ENCODE measurements around the gene LGALS9. TPM values are rescaled to one million over a fixed set of nuclear protein-coding genes. Genes with fewer than 3 reads are reported as not detected.
"Not testable (repeated sequence)": the region's sequence is repeated elsewhere in the genome, so short reads cannot be mapped to it uniquely, and the experiment has no call there.

LGALS9 gene
- total and polyA plus RNA-seq, 9 of the 15 experiments (the other 6 are each of a cell fraction or from before 2014, with no cell fraction given) = 0.45 to 6.9 (median 2.8) TPM

DNA sequence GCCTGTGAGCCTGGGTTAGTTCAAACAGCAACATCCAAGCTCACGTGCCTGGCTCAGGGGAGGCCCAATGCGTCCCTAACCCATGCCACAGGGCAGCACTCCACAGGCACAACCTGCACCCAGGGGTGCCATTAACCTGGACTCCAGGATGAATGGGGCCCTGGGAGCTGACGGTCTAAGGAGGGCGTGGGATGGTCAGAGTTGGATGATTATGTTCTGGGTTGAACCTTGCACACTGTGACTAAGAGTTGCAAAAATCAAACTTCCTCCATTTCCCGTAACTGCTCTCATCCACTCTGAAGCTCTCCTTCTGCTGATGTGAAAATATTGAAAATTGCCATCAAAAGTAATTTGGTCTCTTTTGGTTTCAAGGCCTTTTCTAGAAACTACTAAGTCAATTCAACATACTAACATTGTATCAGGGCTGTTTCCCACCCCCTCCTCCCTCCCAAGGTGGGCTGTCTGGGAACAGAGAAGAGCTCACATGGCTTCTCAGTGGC, 7.5 kb downstream of the LGALS9 start:
- H3K27ac ChIP-seq (ENCODE audit: extremely low read depth, low read depth, low read length); H3K27me3 ChIP-seq (ENCODE audit: control insufficient read depth in 2 of 2, insufficient read depth in 2 of 2, low read length in 2 of 2); H3K9me1 ChIP-seq (ENCODE audit: control insufficient read depth, insufficient read depth, low read length); H3K9ac ChIP-seq (ENCODE audit: insufficient read depth in 1 of 2, low read depth in 2 of 2, low read length in 2 of 2); H3K36me3 ChIP-seq (ENCODE audit: control insufficient read depth, insufficient read depth, low read length); DNase-seq (ENCODE audit: extremely low read depth in 1 of 4, low spot score in 3 of 4); in situ Hi-C loops (cut with MboI); intact Hi-C loops (cut with micrococcal nuclease); CTCF ChIA-PET (ENCODE audit: low intra/inter-chr PET ratio); BruUV-seq (replicated peaks); H3K9me3 ChIP-seq (replicated peaks; ENCODE audit: control insufficient read depth, insufficient read depth, low read depth, low read length); H3K4me2 ChIP-seq (ENCODE audit: insufficient read depth, low read length); H2AFZ ChIP-seq (ENCODE audit: low read depth, low read length); POLR2A ChIA-PET; H3K4me3 ChIP-seq; FAIRE-seq; ATAC-seq; H3K79me2 ChIP-seq (ENCODE audit: control insufficient read depth, insufficient read depth, low read length); H4K20me1 ChIP-seq (replicated peaks; ENCODE audit: control insufficient read depth, insufficient read depth, low read length): not testable (repeated sequence)
- H3K4me1 ChIP-seq (replicated peaks in 1 of 2; ENCODE audit: control insufficient read depth in 2 of 2, insufficient read depth in 2 of 2, low read length in 2 of 2) = peaks cover 12 to 22% of the 10 kb centered on the region in 2 experiments
- WGBS (ENCODE audit: insufficient coverage, low coverage, missing lambda C conversion rate) = 92% methylated on average over 1 of the region's 5 CpGs

DNA sequence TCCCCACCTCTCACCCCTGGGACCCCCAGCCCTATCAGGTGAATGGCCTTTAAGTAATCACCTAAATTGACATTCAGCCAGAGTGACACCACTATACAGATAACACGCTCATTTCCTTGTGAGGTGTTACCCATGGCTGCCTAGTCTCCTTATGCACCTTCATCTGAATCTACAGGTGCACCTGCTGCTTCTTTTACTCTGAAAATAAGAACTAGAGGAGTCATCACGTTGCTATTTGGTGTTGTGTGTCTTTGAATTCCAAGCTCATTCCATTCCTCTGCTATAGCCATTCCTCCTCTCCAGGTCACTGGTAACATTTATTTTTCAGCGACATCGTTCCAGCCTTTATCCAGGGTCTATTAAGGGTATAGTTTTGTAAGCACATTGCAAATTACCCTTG, 9.8 kb downstream of the LGALS9 start:
- FAIRE-seq = no peak
- intact Hi-C loops (cut with micrococcal nuclease) (no loop called here), in situ Hi-C loops (cut with MboI) (no loop called here)
- DNase-seq (ENCODE audit: extremely low read depth in 1 of 4, low spot score in 3 of 4) = no peak
- Histone ChIP-seq H3K79me2 (ENCODE audit: control insufficient read depth, insufficient read depth, low read length) (no peaks in the 10 kb centered on the region), H3K27me3 (ENCODE audit: control insufficient read depth in 2 of 2, insufficient read depth in 2 of 2, low read length in 2 of 2) (no peaks in the 10 kb centered on the region), H2AFZ (ENCODE audit: low read depth, low read length) (no peak overlapping the region), H3K27ac (ENCODE audit: extremely low read depth, low read depth, low read length) (no peak overlapping the region), H3K9me3 (replicated peaks; ENCODE audit: control insufficient read depth, insufficient read depth, low read depth, low read length) (no peaks in the 10 kb centered on the region), H3K4me3 (no peak overlapping the region), H3K9ac (ENCODE audit: insufficient read depth in 1 of 2, low read depth in 2 of 2, low read length in 2 of 2) (no peak overlapping the region), H3K4me2 (ENCODE audit: insufficient read depth, low read length) (no peak overlapping the region), H3K4me1 (replicated peaks in 1 of 2; ENCODE audit: control insufficient read depth in 2 of 2, insufficient read depth in 2 of 2, low read length in 2 of 2) (peaks cover 0 to 2% of the 10 kb centered on the region in 2 experiments; a peak in 3 of 5 replicates), H3K36me3 (ENCODE audit: control insufficient read depth, insufficient read depth, low read length) (no peaks in the 10 kb centered on the region), H3K9me1 (ENCODE audit: control insufficient read depth, insufficient read depth, low read length) (no peaks in the 10 kb centered on the region), H4K20me1 (replicated peaks; ENCODE audit: control insufficient read depth, insufficient read depth, low read length) (no peaks in the 10 kb centered on the region)
- ATAC-seq = no peak
- ChIA-PET POLR2A (interaction anchor here (0.5 to 0.9 kb wide), 2 partner anchors 28 to 31 kb away, joined by 3 read pairs; no protein-coding TSS in a partner anchor), CTCF (ENCODE audit: low intra/inter-chr PET ratio) (no interaction called here)
- no TSS peak for BruUV-seq (replicated peaks)
- WGBS (ENCODE audit: insufficient coverage, low coverage, missing lambda C conversion rate) = 46% methylated on average over 4 of the region's 4 CpGs
- no peak for TF ChIP-seq PML (IDR thresholded peaks at IDR 0.05; ENCODE audit: low read length)
- no peak for TF ChIP-seq ZNF655 (CRISPR knock-in tag; IDR thresholded peaks at IDR 0.05)
